H1 (cell line): ENCODE data around the gene RPS28. TPM values are rescaled to one million over a fixed set of nuclear protein-coding genes. Genes with fewer than 3 reads are reported as not detected.
A peak's percentile ranks its signal among the peaks of the same experiment; 100 is the strongest.

ENCODE experiments used
- CTCF ChIA-PET: fragments of 300-600 bp; sonication (Branson Sonifier 250); formaldehyde crosslinking; loops from one replicate; lab custom pipeline; 2021; ENCODE audit not compliant: partially characterized antibody; lab: Charles Lee
- POLR2A ChIA-PET: fragments of 300-600 bp; sonication (Branson Sonifier 250); formaldehyde crosslinking; loops from one replicate; lab custom pipeline; 2021; ENCODE audit warnings: inconsistent platforms; ENCODE audit not compliant: partially characterized antibody; lab: Charles Lee
- DNase-seq, 2 experiments: peaks; one replicate each; pipeline versions ENCODE4 v3.0.0 to v3.0.0-alpha.2; 2010 to 2022; ENCODE audit warnings: low spot score in 2 of 2, low read depth in 1 of 2, mixed read lengths in 1 of 2
- FAIRE-seq: peaks from 2 replicates; lab custom pipeline; 2011; peaks lifted over from hg19 to GRCh38; lab: Jason Lieb, UNC
- H2AFZ ChIP-seq: 2 replicates; pipeline ENCODE4 v1.8.1; 2012; ENCODE audit warnings: low read length, inconsistent platforms
- H2AK5ac ChIP-seq: 2 replicates; pipeline ENCODE4 v1.6.1; 2013; ENCODE audit warnings: low read depth, low read length
- H2BK120ac ChIP-seq: replicated peaks from 2 replicates; pipeline ENCODE3; 2013; ENCODE audit warnings: low read depth, low read length, inconsistent platforms
- H2BK12ac ChIP-seq: 2 replicates; pipeline ENCODE4 v1.6.1; 2013; ENCODE audit warnings: low read depth, low read length
- H2BK15ac ChIP-seq: 2 replicates; pipeline ENCODE4 v1.6.1; 2013; ENCODE audit warnings: low read length
- H2BK20ac ChIP-seq: 2 replicates; pipeline ENCODE4 v1.6.1; 2013; ENCODE audit warnings: low read length
- H2BK5ac ChIP-seq: 2 replicates; pipeline ENCODE4 v1.6.1; 2013; ENCODE audit warnings: low read depth, low read length
- H3K14ac ChIP-seq: 2 replicates; pipeline ENCODE4 v1.6.1; 2013; ENCODE audit warnings: inconsistent platforms; ENCODE audit not compliant: insufficient read length
- H3K18ac ChIP-seq: 2 replicates; pipeline ENCODE4 v1.6.1; 2013; ENCODE audit warnings: low read length; ENCODE audit errors: extremely low read depth
- H3K23ac ChIP-seq: 2 replicates; pipeline ENCODE4 v1.6.1; 2013; ENCODE audit warnings: inconsistent platforms; ENCODE audit not compliant: insufficient read length
- H3K23me2 ChIP-seq: 2 replicates; pipeline ENCODE4 v1.6.1; 2013; ENCODE audit warnings: low read depth, low read length
- H3K27ac ChIP-seq: 2 replicates; pipeline ENCODE4 v1.6.1; 2011; ENCODE audit warnings: low read depth, low read length, inconsistent platforms
- H3K27me3 ChIP-seq, 4 experiments: replicated peaks in 1 of 4; 1 replicate in 1 of 4; 2 replicates in 3 of 4; pipeline versions ENCODE4 v1.6.1 to v1.8.1; 2011 to 2013; ENCODE audit warnings: low read length in 3 of 4, mild to moderate bottlenecking in 3 of 4, inconsistent platforms in 2 of 4, mixed read lengths in 2 of 4, moderate library complexity in 1 of 4; ENCODE audit not compliant: control insufficient read depth in 3 of 4, insufficient read depth in 3 of 4; ENCODE audit errors: extremely low read depth in 1 of 4
- H3K36me3 ChIP-seq, 4 experiments: 2 replicates each; pipeline versions ENCODE4 v1.6.1 to v1.8.1; 2011 to 2013; ENCODE audit warnings: mild to moderate bottlenecking in 4 of 4, low read length in 3 of 4, moderate library complexity in 2 of 4, control low read depth in 1 of 4, inconsistent platforms in 1 of 4; ENCODE audit not compliant: insufficient read depth in 4 of 4, control insufficient read depth in 2 of 4
- H3K4ac ChIP-seq: replicated peaks from 2 replicates; pipeline ENCODE3; 2013; ENCODE audit warnings: low read length, low read depth, mixed read lengths, inconsistent platforms; ENCODE audit not compliant: insufficient read length
- H3K4me1 ChIP-seq, 4 experiments: replicated peaks in 1 of 4; 1 replicate in 1 of 4; 2 replicates in 3 of 4; pipeline versions ENCODE4 v1.6.1 to v1.8.1; 2011 to 2013; ENCODE audit warnings: low read length in 3 of 4, inconsistent platforms in 2 of 4, mixed read lengths in 1 of 4; ENCODE audit not compliant: insufficient read depth in 4 of 4, control insufficient read depth in 3 of 4
- H3K4me2 ChIP-seq, 2 experiments: 2 replicates each; pipeline versions ENCODE4 v1.6.1 to v1.8.1; 2011 to 2013; ENCODE audit warnings: low read depth in 2 of 2, low read length in 2 of 2, control low read depth in 1 of 2, inconsistent platforms in 1 of 2, mild to moderate bottlenecking in 1 of 2; ENCODE audit not compliant: insufficient read depth in 1 of 2
- H3K4me3 ChIP-seq, 4 experiments: fragments of 200-600, 300-600 bp in 1 of 4; sonication (generic), shearing (Covaris generic), sonication (Bioruptor Twin) in 1 of 4; 2 replicates each; pipeline versions ENCODE4 v1.5.1 to v1.8.1; 2011 to 2016; ENCODE audit warnings: low read length in 4 of 4, low read depth in 3 of 4, control low read depth in 2 of 4, inconsistent platforms in 2 of 4, mild to moderate bottlenecking in 2 of 4, mixed read lengths in 1 of 4, moderate library complexity in 1 of 4; ENCODE audit not compliant: insufficient read depth in 2 of 4; ENCODE audit errors: extremely low read depth in 1 of 4
- H3K56ac ChIP-seq: replicated peaks from 2 replicates; pipeline ENCODE3; 2013; ENCODE audit warnings: low read depth, mild to moderate bottlenecking, mixed read lengths, low read length, inconsistent platforms; ENCODE audit not compliant: insufficient read length
- H3K79me1 ChIP-seq: 2 replicates; pipeline ENCODE4 v1.6.1; 2013; ENCODE audit warnings: low read depth, low read length, control low read depth
- H3K79me2 ChIP-seq, 2 experiments: 2 replicates each; pipeline versions ENCODE4 v1.6.1 to v1.8.1; 2012 to 2013; ENCODE audit warnings: low read length in 2 of 2, mild to moderate bottlenecking in 2 of 2, inconsistent platforms in 1 of 2; ENCODE audit not compliant: insufficient read depth in 2 of 2, control insufficient read depth in 1 of 2
- H3K9ac ChIP-seq, 4 experiments: replicated peaks in 1 of 4; 1 replicate in 1 of 4; 2 replicates in 3 of 4; pipeline versions ENCODE4 v1.6.1 to v1.8.1; 2011 to 2013; ENCODE audit warnings: low read depth in 3 of 4, low read length in 3 of 4, control low read depth in 2 of 4, mild to moderate bottlenecking in 2 of 4, moderate library complexity in 2 of 4, inconsistent platforms in 1 of 4; ENCODE audit errors: extremely low read depth in 1 of 4
- H3K9me3 ChIP-seq, 2 experiments: 2 replicates each; pipeline versions ENCODE4 v1.6.1 to v1.8.1; 2012 to 2013; ENCODE audit warnings: mild to moderate bottlenecking in 2 of 2, moderate library complexity in 2 of 2, control low read depth in 1 of 2, inconsistent platforms in 1 of 2, low read depth in 1 of 2, low read length in 1 of 2, mixed read lengths in 1 of 2; ENCODE audit not compliant: insufficient read depth in 2 of 2
- H4K20me1 ChIP-seq, 2 experiments: replicated peaks in 1 of 2; 2 replicates each; pipeline versions ENCODE3 to v1.8.1; 2011 to 2013; ENCODE audit warnings: inconsistent platforms in 2 of 2, low read length in 2 of 2, mild to moderate bottlenecking in 1 of 2; ENCODE audit not compliant: insufficient read depth in 2 of 2, control insufficient read depth in 1 of 2
- H4K5ac ChIP-seq: 2 replicates; pipeline ENCODE4 v1.6.1; 2013; ENCODE audit warnings: low read length, low read depth, mixed read lengths, inconsistent platforms; ENCODE audit not compliant: insufficient read length
- H4K8ac ChIP-seq: 2 replicates; pipeline ENCODE4 v1.8.0; 2013; ENCODE audit warnings: mild to moderate bottlenecking, moderate library complexity, low read length, inconsistent platforms; ENCODE audit not compliant: insufficient read depth; ENCODE audit errors: extremely low read depth
- H4K91ac ChIP-seq: replicated peaks from 2 replicates; pipeline ENCODE3; 2013; ENCODE audit warnings: low read length, mixed read lengths, inconsistent platforms; ENCODE audit not compliant: insufficient read length
- ASH2L ChIP-seq: fragments of 200-600, 300-600 bp; sonication (generic); IDR thresholded peaks from one replicate; pipeline ENCODE4 v1.7.1; 2017; ENCODE audit warnings: low read length
- BACH1 ChIP-seq: IDR thresholded peaks from 2 replicates; pipeline ENCODE4 v1.6.1; 2012; ENCODE audit warnings: low read length, improper control_type of control experiment
- CBX8 ChIP-seq: fragments of 300-800, 300-1000 bp; sonication (generic); IDR thresholded peaks from 2 replicates; pipeline ENCODE4 v1.7.1; 2016; ENCODE audit warnings: low read depth, low read length, borderline replicate concordance
- HDAC6 ChIP-seq: IDR thresholded peaks from one replicate; pipeline ENCODE4 v1.7.1; 2012; ENCODE audit warnings: low read depth, mild to moderate bottlenecking, inconsistent platforms, low read length, moderate library complexity
- JUND ChIP-seq: IDR thresholded peaks from 2 replicates; pipeline ENCODE4 v1.6.1; 2011; ENCODE audit warnings: mild to moderate bottlenecking, improper control_type of control experiment, low read length
- KDM4A ChIP-seq: IDR thresholded peaks from one replicate; pipeline ENCODE4 v1.7.1; 2012; ENCODE audit warnings: low read depth, mild to moderate bottlenecking, moderate library complexity, low read length, inconsistent platforms; ENCODE audit not compliant: severe bottlenecking
- SIX5 ChIP-seq: IDR thresholded peaks from 2 replicates; pipeline ENCODE4 v1.6.1; 2011; ENCODE audit warnings: mild to moderate bottlenecking, low read depth, low read length
- TAF1 ChIP-seq: IDR thresholded peaks from 2 replicates; pipeline ENCODE4 v1.6.1; 2011; ENCODE audit warnings: mild to moderate bottlenecking, low read depth, low read length
- TBP ChIP-seq: IDR thresholded peaks from 2 replicates; pipeline ENCODE4 v1.6.1; 2011; ENCODE audit warnings: low read depth, low read length, improper control_type of control experiment
- WGBS, 2 experiments: shearing (Covaris generic) in 1 of 2; methylation state at CpG; one replicate each; pipeline versions ENCODE4 v1.1.6 to v1.1.7; 2013 to 2015; ENCODE audit warnings: low lambda C conversion rate in 2 of 2, mixed read lengths in 2 of 2, inconsistent platforms in 1 of 2, low coverage in 1 of 2, missing lambda C conversion rate in 1 of 2; ENCODE audit not compliant: insufficient replicate concordance in 2 of 2, insufficient coverage in 1 of 2, insufficient read length in 1 of 2; ENCODE audit errors: extremely low coverage in 1 of 2, missing lambda C conversion rate in 1 of 2; 5-methylcytosine and 5-hydroxymethylcytosine counted together
- polyA plus RNA-seq, 7 experiments: library from polyadenylated mRNA; depleted of rRNA in 3 of 7; stranded (reverse) in 5 of 7; unstranded in 2 of 7; fragments of >200 nt in 5 of 7; fragments of 200-250 nt in 2 of 7; gene quantifications; 1 replicate in 5 of 7; 2 replicates in 1 of 7; 4 replicates in 1 of 7; pipeline versions ENCODE4 v1.2.1 to v1.2.3, GENCODE V29; 2011 to 2013; ENCODE audit warnings: missing spikeins in 2 of 7, mixed read lengths in 2 of 7
- total RNA-seq: library from RNA; stranded (reverse); fragmentation: NEBNext Ultra II Directional; extraction: Animal tissue kit (Norgen Biotek cat#: 25700); gene quantifications from 2 replicates; pipeline ENCODE4 v1.2.1, GENCODE V29; 2021
- TF ChIP-seq, protein P1 (sequence below): IDR thresholded peaks from 2 replicates; pipeline ENCODE4 v1.6.1; 2011; ENCODE audit warnings: low read length, improper control_type of control experiment

RPS28 gene
- total and polyA plus RNA-seq, 2 of the 8 experiments (the other 6 are each of a cell fraction or from before 2014, with no cell fraction given): 1,241 to 1,699 TPM

DNA sequence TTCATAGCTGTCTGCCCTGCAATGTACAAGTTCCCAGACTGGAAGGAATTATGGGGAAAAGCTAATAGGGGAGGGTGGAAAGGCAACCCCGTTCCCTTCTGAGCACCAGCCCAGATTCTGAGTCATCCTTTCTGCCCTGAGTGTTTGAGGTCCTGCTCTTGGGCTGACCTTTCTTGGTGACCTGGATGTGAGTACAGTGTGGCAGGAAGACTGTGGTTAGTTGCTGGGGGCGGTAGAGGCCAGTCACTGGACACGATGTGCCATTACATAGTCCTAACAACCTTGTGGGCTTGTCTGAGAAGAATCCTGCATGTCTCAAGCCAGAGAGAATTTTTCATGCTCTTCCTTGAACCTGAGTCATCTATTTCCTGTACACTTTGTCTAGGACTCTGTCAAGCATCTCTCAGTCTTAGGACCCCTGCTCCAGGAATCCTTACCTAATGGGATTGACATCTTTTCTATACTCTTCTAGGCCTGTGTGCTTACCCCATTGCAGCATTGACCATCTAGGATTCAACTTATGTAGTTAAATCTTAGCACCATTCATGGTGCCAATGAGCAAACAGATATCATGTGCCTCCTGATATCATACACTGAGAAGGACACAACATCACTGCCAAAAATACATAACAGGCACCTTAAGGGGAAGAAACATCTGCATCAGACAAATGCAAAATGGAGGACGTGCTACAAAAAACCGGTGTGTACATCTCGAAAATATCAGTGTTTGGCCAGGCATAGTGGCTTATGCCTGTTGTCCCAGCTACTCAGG lies 34.5 kb downstream of the RPS28 start:
- H4K8ac ChIP-seq: no peak overlapping the region
- no peak overlapping the region for H3K4me3 ChIP-seq
- CTCF ChIA-PET: interaction anchor here (0.8 to 6.6 kb wide), 21 partner anchors 8 to 223 kb away, joined by 3 to 68 read pairs (median 10); partner anchors contain the start of genes ANGPTL4, KANK3 and MARCHF2
- no peak overlapping the region for H4K5ac ChIP-seq
- peak overlapping the region; percentile 39; the same call in 1 of the 2 replicates for H2BK12ac ChIP-seq
- POLR2A ChIA-PET: interaction anchor here (0.8 to 1.3 kb wide), 4 partner anchors 11 to 46 kb away, joined by 3 to 4 read pairs (median 3); partner anchors contain the start of gene RAB11B
- H3K4me1 ChIP-seq: peaks cover 0 to 4% (median 2%) of the 10 kb centered on the region in 4 experiments; a peak in 3 of 7 replicates
- peak overlapping the region; percentile 80 for H4K91ac ChIP-seq
- H3K18ac ChIP-seq: no peak overlapping the region
- no peak overlapping the region for H2BK20ac ChIP-seq
- no peaks in the 10 kb centered on the region for H3K79me1 ChIP-seq
- no peak overlapping the region for H3K4ac ChIP-seq
- H3K23ac ChIP-seq: no peak overlapping the region
- no peaks in the 10 kb centered on the region for H4K20me1 ChIP-seq
- H3K23me2 ChIP-seq: no peaks in the 10 kb centered on the region
- H2AK5ac ChIP-seq: no peak overlapping the region
- WGBS, 2 experiments: 83% methylated on average over 6 of the region's 6 CpGs; no CpG with 5 or more reads in 1 of the 2 experiments
- no peak overlapping the region for H3K9ac ChIP-seq
- H3K9me3 ChIP-seq: no peaks in the 10 kb centered on the region
- H3K27me3 ChIP-seq: no peaks in the 10 kb centered on the region
- H2BK15ac ChIP-seq: no peak overlapping the region
- TF ChIP-seq HDAC6: no peak
- no peak for TF ChIP-seq CBX8
- no peak for TF ChIP-seq TAF1
- TF ChIP-seq ASH2L: no peak
- no peak for TF ChIP-seq SIX5
- no peak for TF ChIP-seq KDM4A
- TF ChIP-seq, protein P1, sequence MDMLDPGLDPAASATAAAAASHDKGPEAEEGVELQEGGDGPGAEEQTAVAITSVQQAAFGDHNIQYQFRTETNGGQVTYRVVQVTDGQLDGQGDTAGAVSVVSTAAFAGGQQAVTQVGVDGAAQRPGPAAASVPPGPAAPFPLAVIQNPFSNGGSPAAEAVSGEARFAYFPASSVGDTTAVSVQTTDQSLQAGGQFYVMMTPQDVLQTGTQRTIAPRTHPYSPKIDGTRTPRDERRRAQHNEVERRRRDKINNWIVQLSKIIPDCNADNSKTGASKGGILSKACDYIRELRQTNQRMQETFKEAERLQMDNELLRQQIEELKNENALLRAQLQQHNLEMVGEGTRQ: no peak
- TF ChIP-seq JUND: no peak
- no peak for TF ChIP-seq TBP
- no peak for TF ChIP-seq BACH1
- no peak overlapping the region for H3K27ac ChIP-seq
- H3K56ac ChIP-seq: no peak overlapping the region
- no peak overlapping the region for H2BK120ac ChIP-seq
- no peak overlapping the region for H2AFZ ChIP-seq
- H3K36me3 ChIP-seq: no peaks in the 10 kb centered on the region
- no peak overlapping the region for H2BK5ac ChIP-seq
- H3K4me2 ChIP-seq: no peak overlapping the region
- H3K79me2 ChIP-seq: no peaks in the 10 kb centered on the region
- no peak overlapping the region for H3K14ac ChIP-seq
- FAIRE-seq (no peak), DNase-seq (no peak)
